SH-SY5Y (cell line): Measurements from ENCODE around the gene OR4K5.

Source experiments
- GATA2 ChIP-seq: IDR thresholded peaks from 2 replicates; pipeline ENCODE4 v1.6.1; 2011; ENCODE audit warnings: mild to moderate bottlenecking, low read depth, low read length
- GATA3 ChIP-seq: IDR thresholded peaks from 2 replicates; pipeline ENCODE4 v1.6.1; 2011; ENCODE audit warnings: low read depth, mild to moderate bottlenecking, low read length, moderate library complexity

DNA sequence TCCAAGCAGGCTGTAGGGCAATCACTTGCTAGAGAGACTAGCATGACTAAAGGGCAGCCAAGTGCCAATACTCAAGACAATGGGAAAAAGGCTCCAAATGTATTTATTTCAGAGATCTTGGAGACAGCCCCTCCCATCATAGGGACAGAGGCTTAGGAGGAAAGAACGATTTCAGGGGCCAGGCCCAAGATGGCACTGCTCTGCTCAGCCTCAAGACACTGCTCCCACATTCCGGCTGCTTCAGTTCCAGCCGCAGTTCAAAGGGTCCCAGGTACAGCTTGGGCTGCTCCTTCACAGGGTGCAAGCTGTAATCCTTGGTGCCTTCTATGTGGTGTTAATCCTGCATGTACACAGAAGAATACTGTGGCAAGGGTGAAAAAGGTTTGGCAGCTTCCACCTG, 19.4 kb upstream of the OR4K5 start:
- TF ChIP-seq GATA3 (no peak), GATA2 (no peak)
